T-helper 22 cell (primary cell): ENCODE measurements around the gene CMTM3.
"Not testable (repeated sequence)": the region's sequence is repeated elsewhere in the genome, so short reads cannot be mapped to it uniquely, and the experiment has no call there.

Experiments
- DNase-seq: peaks from one replicate; pipeline ENCODE4 v3.0.0-alpha.2; 2020; ENCODE audit warnings: low read depth

The CMTM3 gene

DNA sequence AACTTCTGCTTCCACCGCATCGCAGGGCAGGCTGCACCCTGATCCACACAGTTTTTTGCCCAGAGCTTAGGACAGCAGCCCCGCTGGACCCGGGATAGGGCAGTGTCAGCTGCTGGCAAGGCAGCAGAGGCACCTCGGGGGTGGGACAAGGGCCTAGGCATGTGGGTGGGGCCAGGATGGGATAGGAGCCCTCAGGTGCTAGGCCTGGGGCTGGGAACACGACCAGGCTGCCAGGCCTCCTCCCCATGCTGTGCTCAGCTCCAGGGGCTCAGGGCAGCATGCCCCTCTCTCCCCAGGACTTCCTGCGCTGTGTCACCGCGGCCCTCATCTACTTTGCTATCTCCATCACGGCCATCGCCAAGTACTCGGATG lies 4.6 kb downstream of the CMTM3 start:
- DNase-seq = no peak

DNA sequence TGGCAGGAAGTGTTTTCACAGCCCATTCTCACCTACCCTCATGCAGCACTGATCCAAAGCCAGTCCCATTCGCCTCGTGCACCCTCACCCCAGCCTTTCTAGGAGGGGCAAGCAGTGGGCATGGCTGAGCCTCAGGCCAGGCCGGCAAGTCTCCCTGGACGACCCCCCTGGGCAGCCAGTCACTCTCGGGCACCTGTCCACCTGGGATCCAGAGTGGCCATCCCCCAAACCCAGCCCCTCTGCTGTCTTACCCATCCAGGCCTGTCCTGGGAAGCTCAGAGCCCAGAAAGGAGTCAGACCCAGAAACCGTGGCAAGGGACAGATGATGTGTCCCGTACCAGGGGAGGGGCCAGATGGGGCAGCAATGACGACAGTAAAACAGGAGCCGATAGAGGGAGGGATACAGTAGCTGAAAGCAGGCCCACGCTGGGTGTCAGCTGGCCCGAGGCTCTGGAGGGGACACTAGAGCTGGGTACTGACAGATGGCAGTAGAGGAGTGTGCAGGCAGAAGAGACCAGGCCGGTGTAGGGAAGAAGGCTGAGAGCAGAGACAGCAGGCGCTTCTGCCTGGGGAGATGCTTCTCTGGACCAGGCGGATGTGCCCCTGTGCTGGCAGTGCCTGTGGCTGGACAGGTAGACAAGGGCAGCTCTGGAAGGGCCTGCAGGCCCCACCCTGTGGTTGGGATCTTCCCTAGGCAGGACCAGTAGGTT lies 5.8 kb downstream of the CMTM3 start:
- no peak for DNase-seq

DNA sequence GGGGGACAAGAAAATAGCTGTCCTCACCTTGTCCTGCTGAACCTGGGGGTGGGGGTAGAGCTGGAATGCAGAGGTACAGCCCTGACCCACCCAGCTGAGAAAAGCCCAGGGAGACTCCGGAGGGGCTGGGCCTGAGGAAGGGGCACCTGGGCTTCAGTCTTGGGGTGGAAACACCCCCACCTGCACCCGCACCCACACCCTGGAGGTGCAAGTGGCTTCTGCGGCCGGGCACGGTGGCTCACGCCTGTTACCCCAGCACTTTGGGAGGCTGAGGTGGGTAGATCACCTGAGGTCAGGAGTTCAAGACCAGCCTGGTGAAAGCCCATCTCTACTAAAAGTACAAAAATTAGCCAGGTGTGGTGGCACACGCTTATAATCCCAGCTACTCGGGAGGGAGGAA lies 7.4 kb downstream of the CMTM3 start:
- DNase-seq = not testable (repeated sequence)

DNA sequence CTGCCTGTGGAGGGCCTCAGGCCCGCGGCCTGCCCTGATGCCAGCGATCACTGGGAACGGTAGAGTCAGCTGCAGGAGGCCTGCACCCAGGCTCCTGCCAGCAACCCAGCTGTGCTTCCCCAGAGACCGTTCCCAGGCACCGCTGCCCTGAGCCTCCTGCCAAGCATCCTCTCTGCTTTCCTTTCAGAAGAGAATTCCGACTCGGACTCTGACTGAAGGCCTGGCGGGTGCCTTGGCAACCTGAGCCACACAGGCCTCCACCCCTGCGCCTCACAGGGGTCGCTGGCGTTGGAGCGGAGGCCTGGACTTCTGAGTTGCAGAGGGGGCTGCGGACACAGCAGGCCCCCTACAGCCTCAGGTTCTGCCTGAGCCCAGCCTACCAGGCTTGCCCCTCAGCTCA lies 7.9 kb downstream of the CMTM3 start:
- DNase-seq = no peak

DNA sequence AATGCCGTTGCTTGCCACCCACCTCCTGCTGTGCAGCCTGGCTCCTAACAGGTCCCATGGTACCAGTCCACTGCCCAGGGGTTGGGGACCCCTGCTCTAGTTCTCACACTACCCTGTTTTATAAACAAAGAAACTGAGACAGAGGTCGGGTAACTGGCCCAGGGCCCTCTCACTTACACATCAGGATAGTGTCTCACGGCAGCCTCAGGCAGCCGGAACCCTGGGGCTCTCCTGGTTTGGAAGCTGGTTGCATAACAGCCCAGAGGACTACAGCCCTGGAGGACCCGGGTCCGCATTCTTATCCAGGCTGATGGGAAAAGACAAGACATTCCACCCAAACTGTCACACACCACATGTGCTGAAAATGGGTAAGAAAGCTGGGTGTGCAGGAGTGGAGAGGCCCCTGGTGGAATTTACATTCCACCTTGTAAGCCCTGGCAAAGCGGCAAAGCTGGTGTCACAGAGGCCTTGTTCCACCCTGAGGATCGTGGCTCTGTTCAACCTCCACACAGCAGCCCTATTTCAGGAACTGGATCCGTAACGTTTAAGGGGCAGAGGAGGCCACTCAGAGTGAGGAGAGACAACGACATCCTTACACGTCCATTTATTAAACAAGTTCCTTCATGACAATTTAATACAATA lies 9.8 kb downstream of the CMTM3 start:
- DNase-seq = no peak

DNA sequence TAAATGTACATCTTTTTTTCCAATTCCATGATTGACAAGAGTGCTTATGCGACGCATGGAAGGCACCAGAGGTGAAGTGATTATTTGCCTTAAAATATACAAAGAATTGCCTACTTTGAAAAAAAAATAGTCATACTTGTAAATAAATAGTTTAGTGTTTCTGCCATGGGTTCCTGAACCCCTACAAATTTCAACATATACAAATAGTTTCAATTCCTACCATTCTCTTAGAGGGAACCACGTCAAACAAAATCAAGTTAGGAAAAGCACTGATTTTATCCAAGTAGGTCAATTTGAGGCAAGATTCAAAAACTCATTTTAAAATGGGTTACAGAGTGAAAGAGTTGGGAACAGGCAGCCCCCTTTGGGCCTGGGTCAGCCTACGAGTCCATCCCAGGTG lies 11.7 kb downstream of the CMTM3 start:
- DNase-seq = no peak

DNA sequence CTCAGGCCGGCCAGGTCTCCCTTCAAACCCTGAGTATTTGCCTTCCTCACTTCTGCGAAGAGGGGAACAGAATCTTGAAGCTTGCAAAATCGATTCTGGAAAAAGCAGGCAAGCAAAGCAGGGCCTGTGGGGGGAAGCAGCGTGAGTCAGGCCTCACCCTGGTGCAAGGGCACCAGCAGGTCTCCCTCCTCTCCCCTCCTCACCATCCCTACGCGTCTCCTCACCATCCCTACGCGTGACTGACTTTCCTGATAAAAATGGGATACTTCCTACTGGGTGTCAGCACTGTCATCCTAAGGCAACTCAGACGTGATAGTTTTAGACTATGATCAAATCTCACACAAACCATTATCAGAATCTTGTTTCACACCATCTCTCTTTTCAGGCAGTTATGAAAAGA lies 12.1 kb downstream of the CMTM3 start:
- DNase-seq = no peak

DNA sequence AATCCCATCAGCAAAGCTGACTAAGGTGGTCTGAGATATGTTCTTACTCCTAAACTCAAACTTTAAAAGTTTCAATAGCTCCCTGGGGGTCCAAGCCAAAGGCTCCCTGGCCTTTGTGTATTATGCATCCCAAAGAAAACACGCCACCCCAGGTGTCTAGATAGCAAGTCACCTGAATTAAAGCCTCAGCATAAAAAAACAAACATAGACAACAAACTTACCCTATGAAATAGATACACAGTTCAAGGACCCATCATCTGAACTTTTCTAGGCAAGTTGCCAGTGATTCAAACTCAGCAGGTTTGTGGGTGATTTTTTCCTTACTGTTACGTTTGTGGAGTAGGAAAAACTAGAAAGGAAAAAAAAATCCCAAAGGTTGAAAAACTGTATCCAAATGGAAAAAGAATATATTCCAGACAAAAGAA lies 12.5 kb downstream of the CMTM3 start:
- no peak for DNase-seq

DNA sequence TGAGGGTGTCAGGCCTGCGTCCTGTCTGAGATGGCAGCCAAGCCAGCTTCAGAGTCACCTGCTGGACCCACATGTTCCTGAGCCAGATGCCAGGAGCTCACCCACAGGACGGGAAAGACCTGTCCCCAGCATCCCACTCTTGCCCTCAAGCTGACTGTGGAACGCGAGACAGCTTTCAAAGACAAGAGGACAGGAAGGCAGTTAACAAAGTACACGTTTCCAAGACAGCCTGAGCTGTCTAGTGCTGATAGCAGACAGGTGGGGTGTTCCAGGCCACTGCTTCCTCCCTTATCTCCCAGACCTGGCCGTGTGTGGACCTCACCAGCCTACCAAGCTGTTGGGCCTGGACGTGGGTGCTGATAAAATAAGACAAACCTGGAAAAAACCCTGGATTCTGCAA lies 13.2 kb downstream of the CMTM3 start:
- no peak for DNase-seq

DNA sequence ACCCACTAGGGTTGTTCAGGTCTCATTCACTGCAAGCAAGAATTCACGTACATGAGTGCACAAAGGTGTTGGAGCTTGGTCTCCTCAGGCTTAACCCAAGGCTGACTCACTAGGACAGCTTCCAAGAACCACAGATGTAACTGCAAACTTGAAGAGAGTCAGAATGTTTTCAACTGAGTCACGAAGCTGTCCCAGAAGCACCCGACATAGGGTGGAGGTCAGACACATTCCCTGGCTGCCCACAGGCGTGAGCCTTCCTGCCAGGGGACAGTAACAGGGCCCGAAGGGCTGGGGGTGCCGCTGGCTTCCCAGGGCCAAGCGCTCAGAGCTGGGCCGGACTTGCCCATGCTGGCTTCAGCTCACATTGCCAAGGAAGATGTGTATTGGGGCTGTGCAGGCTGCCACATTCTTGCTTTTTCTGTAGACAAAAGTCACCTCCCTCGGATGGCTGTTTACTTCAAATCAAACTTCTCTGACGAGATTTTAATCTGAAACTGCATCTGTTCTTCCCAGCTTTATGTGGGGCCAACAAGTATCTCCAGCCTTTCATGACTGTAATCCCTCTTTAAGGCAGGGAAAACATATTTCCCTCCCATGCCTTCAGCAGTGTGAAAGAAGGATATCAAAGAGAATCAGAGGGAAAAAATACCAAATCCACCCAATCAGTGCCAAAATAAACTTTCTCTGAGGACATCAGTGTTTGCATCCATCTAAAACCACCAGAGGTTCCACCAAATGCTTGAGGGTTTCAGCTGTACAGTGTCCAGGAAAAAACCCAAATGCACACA lies 14.3 kb downstream of the CMTM3 start:
- no peak for DNase-seq

DNA sequence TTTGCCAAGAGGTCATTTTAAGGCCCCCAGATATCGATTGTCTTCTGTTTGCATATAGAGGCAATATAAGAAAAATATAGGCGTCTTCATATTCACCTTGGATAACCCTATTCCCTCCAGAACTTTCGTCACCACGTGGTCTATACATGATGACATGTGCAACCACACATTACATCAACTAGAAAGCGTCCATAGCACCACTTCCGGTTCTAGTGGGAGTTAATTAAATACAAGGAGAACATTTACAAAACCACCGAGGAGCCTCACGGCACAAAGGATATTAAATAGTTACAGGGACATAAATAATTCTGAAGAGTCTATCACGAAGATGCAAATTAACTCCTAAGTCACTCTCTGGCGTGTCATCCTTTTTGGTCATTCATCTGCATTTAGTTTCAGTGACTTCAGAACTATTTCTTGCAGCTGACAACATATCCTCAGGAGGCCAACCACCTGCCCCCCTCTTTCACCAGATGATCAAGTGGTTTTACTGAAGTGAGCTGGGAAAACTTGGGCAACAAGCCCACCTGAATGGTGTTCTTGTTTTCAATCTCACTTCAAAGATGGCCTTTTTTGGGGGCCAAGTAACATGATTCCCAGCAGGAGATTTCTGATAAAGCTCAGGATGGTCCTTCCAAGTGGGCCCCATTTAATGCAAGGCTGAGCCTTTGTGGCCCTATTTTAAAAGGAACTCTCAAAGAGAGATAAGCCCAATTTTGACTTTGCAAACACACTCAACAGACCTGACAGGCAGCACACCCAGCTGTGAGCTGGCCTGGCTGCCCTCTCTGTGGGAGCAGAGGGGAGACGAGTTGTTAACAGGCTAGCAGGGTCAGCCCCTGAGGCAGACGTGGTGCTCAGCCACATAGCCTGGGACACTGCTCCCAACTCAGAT lies 15.3 kb downstream of the CMTM3 start:
- DNase-seq = no peak

DNA sequence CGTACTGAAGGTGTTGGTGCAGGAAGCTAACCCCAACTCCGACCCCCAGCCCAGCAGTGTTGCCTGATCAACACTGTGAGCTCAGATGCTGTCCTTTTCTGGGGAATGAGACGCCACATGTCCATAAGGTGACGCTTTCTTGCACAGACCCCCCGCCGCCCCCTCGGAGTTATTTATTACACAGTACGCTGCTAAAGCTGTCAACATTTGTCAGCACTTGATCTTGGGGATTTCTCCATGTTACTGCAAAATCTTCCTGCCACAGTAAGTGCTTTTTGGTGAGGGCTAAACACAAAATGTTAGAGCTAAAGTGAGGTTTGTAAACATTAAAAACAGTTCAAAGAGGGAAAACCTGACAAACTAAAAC lies 15.9 kb downstream of the CMTM3 start:
- DNase-seq = no peak

DNA sequence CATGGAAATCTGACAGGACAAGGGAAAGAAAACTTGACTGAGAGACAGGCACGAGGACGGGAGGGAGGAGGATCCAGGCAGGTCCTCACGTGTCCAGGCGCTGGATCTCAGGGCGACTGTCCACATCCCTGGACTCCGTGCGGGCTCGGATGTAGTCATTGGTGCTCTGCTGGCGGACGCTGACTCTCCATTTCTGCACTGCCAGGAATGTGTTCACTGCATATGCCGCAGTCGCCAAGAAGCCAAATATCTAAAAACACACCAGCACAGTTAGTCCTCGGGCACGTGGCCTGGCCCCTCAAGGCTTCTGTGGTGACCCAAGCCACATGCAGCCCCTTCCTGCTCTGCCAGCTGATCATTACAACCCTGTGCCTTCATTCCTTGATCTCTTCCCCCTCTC lies 17.5 kb downstream of the CMTM3 start:
- no peak for DNase-seq

DNA sequence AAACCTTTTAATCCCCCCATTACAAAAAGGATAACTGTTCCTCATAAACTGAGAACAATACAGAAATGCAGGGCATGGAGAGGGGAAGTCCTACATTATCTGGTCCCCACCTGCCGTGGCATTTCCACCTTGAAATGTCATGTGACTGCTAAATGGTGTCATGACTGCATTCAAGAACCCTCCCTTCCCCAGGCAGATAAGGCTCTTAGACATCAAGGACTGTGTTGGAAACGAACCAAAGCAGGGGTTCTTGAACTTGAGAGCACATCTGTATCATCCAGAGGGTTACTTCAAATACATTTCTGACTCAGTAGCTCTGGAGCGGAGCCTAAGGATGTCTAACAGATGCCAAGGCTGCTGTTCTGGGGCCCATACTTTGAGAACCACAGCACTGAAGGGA lies 18.4 kb downstream of the CMTM3 start:
- no peak for DNase-seq

DNA sequence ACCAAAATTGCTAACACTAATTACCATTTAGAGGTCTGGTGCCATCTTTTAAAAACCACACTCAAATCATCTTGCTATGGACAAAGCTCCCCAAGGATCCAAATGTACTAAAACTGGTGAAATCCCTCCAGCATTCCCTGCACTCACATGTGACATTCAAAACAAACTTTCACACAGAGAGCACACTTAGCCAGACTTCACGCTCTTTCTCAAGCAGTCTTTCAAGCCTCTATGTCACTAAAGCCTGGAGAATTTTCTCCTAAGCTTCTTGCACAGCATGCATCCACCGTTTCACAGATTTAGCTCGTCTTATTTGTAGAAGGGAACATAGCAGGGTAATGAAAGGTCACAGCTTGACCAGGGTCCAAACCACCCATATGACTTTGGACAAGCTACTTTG lies 19.3 kb downstream of the CMTM3 start:
- DNase-seq = no peak

DNA sequence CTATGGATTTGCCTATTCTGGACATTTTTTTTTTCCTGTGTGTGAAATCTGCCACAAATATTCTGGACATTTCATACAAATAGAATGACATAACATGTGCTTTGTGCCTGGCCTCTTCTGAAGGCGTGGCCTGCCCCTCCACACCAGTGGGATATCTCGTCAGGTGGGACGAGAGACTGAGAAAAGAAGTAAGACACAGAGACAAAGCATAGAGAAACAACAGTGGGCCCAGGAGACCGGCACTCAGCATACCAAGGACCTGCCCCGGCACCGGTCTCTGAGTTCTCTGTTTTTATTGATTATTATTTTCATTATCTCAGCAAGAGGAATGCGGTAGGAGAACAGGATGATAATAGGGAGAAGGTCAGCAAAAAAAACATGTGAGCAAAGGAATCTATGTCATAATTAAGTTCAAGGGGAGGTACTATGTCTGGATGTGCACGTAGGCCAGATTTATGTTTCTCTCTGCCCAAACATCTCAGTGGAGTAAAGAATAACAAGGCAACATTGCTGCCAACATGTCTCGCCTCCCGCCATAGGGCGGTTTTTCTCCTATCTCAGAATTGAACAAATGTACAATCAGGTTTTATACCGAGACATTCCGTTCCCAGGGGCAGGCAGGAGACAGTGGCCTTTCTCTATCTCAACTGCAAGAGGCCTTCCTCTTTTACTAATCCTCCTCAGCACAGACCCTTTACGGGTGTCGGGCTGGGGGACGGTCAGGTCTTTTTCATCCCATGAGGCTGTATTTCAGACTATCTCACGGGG lies 23.3 kb downstream of the CMTM3 start:
- not testable (repeated sequence) for DNase-seq

DNA sequence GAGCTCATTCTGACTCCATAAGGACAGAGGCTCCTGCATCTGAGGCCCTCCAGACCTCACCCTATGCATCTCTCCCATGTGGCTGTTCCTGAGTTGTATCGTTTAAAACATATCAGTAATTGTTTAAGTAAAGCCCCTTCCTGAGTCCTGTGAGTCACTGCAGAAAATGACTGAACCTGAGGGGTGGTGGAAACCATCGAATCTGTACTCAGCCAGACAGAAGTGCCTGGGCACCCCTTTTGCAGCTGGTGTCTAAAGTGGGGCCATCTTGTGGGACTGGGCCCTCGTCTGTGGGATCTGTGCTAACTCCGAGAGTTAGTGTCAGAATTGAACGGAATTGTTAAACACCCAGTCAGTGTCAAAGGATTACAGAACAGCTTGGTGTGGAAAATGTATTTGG lies 25.4 kb downstream of the CMTM3 start:
- no peak for DNase-seq

DNA sequence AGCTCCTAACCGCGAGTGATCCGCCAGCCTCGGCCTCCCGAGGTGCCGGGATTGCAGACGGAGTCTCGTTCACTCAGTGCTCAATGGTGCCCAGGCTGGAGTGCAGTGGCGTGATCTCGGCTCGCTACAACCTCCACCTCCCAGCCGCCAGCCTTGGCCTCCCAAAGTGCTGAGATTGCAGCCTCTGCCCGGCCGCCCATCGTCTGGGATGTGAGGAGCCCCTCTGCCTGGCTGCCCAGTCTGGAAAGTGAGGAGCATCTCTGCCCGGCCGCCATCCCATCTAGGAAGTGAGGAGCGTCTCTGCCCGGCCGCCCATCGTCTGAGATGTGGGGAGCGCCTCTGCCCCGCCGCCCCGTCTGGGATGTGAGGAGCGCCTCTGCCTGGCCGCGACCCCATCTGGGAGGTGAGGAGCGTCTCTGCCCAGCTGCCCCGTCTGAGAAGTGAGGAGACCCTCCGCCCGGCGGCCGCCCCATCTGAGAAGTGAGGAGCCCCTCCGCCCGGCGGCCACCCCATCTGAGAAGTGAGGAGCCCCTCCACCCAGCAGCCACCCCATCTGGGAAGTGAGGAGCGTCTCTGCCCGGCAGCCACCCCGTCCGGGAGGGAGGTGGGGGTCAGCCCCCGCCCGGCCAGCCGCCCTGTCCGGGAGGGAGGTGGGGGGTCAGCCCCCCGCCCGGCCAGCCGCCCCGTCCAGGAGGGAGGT lies 26.2 kb downstream of the CMTM3 start:
- not testable (repeated sequence) for DNase-seq

DNA sequence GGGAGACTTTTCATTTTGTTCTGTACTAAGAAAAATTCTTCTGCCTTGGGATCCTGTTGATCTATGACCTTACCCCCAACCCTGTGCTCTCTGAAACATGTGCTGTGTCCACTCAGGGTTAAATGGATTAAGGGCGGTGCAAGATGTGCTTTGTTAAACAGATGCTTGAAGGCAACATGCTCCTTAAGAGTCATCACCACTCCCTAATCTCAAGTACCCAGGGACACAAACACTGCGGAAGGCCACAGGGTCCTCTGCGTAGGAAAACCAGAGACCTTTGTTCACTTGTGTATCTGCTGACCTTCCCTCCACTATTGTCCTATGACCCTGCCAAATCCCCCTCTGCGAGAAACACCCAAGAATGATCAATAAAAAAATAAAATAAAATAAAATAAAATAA lies 27.1 kb downstream of the CMTM3 start:
- not testable (repeated sequence) for DNase-seq

DNA sequence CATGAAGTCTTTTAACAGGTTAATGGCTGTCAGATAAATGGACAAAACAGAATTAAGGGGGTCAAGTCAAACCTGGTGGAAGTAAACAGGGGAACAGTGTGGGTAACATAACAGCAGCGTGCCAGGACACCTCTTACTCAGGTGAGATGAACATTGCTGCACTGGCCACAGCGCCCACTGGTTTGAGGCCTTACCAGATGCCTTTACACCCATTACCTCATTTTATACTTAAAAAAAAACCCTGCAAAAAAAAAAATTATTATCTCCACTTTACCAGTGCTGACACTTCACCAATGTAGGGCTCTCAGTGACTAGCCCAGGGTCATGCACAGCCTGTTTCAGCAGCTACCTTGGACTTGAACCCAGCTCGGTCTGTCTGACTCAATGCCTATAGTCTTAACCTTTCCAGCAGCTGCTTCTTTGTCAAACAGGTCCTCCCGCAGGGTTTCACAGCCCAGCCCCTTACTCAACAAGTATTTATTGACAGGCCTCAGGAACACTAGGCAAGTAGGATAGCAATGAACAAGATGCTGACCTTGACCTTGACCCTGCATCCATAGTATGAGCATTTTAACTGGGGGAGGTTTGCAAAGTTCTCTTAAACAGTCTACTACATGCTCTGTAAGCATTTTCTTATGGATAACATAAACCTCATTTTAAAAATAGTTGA lies 30.2 kb downstream of the CMTM3 start:
- no peak for DNase-seq
